Caco-2 (cell line): ENCODE results near the gene MSANTD2. TPM values are rescaled to one million over a fixed set of nuclear protein-coding genes. Genes with fewer than 3 reads are reported as not detected.

Experiments
- BruUV-seq: library from RNA; stranded (reverse); fragments of 400-500 nt; replicated peaks from 2 replicates; lab custom pipeline; 2021; lab: Mats Ljungman, UMichigan
- CTCF ChIA-PET: fragments of 300-600 bp; sonication (Branson Sonifier 250); formaldehyde crosslinking; loops from one replicate; lab custom pipeline; 2022; ENCODE audit warnings: antibody characterized with exemption; lab: Charles Lee
- POLR2A ChIA-PET: fragments of 300-600 bp; sonication (Branson Sonifier 250); formaldehyde crosslinking; loops from one replicate; lab custom pipeline; 2022; ENCODE audit warnings: antibody characterized with exemption; lab: Charles Lee
- DNase-seq, 2 experiments: peaks; one replicate each; pipeline versions ENCODE4 v3.0.0 to v3.0.0-alpha.2; 2020 to 2022
- H3K27me3 ChIP-seq: replicated peaks from 2 replicates; pipeline ENCODE4 v1.6.0; 2011; ENCODE audit warnings: low read length; ENCODE audit not compliant: control insufficient read depth, insufficient read depth
- H3K36me3 ChIP-seq: 2 replicates; pipeline ENCODE4 v1.5.1; 2011; ENCODE audit warnings: low read length; ENCODE audit not compliant: control insufficient read depth, insufficient read depth
- H3K4me1 ChIP-seq: fragments of 250-450 bp; sonication (Bioruptor Pico); 2 replicates; pipeline ENCODE4 v1.5.1; 2020; ENCODE audit warnings: mild to moderate bottlenecking
- H3K4me3 ChIP-seq: 2 replicates; pipeline ENCODE4 v1.5.1; 2011; ENCODE audit warnings: low read depth, mild to moderate bottlenecking, control low read depth, low read length
- H3K9me3 ChIP-seq: fragments of 250-450 bp; sonication (Bioruptor Pico); 2 replicates; pipeline ENCODE4 v1.5.1; 2020; ENCODE audit warnings: mild to moderate bottlenecking, moderate library complexity
- H3K27ac Mint-ChIP-seq: one replicate; pipeline ENCODE4 v1.8.0; 2022; ENCODE audit warnings: mixed read lengths; ENCODE audit not compliant: unreplicated experiment
- H3K27me3 Mint-ChIP-seq: one replicate; pipeline ENCODE4 v1.8.0; 2022; ENCODE audit warnings: mixed read lengths; ENCODE audit not compliant: insufficient read depth, unreplicated experiment
- H3K36me3 Mint-ChIP-seq: one replicate; pipeline ENCODE4 v1.8.0; 2022; ENCODE audit warnings: mild to moderate bottlenecking, mixed read lengths; ENCODE audit not compliant: insufficient read depth, unreplicated experiment
- H3K4me1 Mint-ChIP-seq: one replicate; pipeline ENCODE4 v1.8.0; 2022; ENCODE audit warnings: low read depth, mixed read lengths; ENCODE audit not compliant: unreplicated experiment
- H3K4me3 Mint-ChIP-seq: one replicate; pipeline ENCODE4 v1.8.0; 2022; ENCODE audit warnings: mild to moderate bottlenecking, moderate library complexity, mixed read lengths; ENCODE audit not compliant: unreplicated experiment
- H3K9me3 Mint-ChIP-seq: one replicate; pipeline ENCODE4 v1.8.0; 2022; ENCODE audit warnings: mixed read lengths; ENCODE audit not compliant: unreplicated experiment
- intact Hi-C: fragments of 100-400 bp; cut with micrococcal nuclease; formaldehyde crosslinking; loops from one replicate; pipeline ENCODE4 v1.10.0; 2022; ENCODE audit not compliant: unreplicated experiment
- total RNA-seq: library from RNA; stranded (reverse); gene quantifications from 2 replicates; pipeline ENCODE4 v1.2.3, GENCODE V29; 2022
- TF ChIP-seq, protein P1 (sequence below), 2 experiments: fragments of 200-600 bp in 1 of 2; IDR thresholded peaks; 1 replicate in 1 of 2; 2 replicates in 1 of 2; pipeline versions ENCODE4 v1.5.1 to v1.8.0; 2011 to 2022; ENCODE audit warnings: antibody characterized with exemption in 1 of 2, control low read depth in 1 of 2, inconsistent platforms in 1 of 2, low read depth in 1 of 2, low read length in 1 of 2, mild to moderate bottlenecking in 1 of 2, moderate library complexity in 1 of 2; ENCODE audit not compliant: insufficient read depth in 1 of 2, severe bottlenecking in 1 of 2, unreplicated experiment in 1 of 2

The MSANTD2 gene
- total RNA-seq, 1 experiment from 2014 or later: 28.3 TPM

DNA sequence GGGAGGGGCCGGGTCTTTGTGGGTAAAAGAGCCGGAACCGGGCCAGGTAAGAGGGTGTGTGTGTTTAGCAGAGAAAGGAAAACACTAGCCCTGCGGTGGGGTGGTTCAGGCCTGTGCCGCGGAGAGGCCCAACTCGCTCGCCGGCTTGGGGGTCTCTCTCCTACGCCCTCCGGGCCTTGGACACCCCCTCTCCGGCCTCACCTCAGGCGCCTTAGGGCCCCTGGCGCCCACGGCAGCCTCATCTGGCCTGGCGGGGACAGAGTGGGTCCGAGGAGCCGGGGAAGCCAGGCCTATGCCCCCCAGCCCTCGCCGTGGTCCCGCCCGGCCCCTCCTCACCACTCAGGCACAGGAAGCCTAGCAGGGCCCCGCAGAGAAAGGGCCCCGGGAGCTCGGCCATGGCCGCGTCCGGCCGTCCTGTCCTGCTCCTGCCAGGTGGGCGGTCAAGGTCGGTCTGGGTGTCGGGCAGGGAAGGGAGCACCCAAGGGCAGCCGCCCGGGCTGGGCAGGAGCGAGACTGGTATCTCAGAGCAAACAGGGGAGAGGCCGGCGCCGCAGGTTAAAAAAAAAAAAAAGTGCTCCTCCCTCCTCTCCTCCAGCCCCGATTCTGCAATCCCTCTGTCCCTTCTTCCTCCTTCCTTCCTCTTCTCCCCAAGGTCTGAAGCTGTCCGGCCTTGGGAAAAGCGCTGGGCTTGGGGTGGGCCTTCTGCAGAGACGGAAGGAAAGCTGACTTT is 48.3 kb downstream of the MSANTD2 start, which contains the start of gene VSIG2:
TSS of gene VSIG2 (minus strand) at position 515 of the 730 bp plus-strand sequence. CDS start at position 397, 118 bp downstream.
- Mint-ChIP-seq H3K27me3 (no peaks in the 10 kb centered on the region), H3K36me3 (no peaks in the 10 kb centered on the region), H3K27ac (no peak within 1 kb of the TSS), H3K9me3 (no peaks in the 10 kb centered on the region), H3K4me3 (no peak within 1 kb of the TSS), H3K4me1 (peaks cover 24% of the 10 kb centered on the region)
- intact Hi-C loops: no loop called here
- BruUV-seq: no TSS peak
- Histone ChIP-seq H3K4me1 (peaks cover 25% of the 10 kb centered on the region), H3K9me3 (no peaks in the 10 kb centered on the region), H3K4me3 (no peak within 1 kb of the TSS), H3K27me3 (no peaks in the 10 kb centered on the region), H3K36me3 (no peaks in the 10 kb centered on the region)
- no peak for DNase-seq
- TF ChIP-seq, protein P1, sequence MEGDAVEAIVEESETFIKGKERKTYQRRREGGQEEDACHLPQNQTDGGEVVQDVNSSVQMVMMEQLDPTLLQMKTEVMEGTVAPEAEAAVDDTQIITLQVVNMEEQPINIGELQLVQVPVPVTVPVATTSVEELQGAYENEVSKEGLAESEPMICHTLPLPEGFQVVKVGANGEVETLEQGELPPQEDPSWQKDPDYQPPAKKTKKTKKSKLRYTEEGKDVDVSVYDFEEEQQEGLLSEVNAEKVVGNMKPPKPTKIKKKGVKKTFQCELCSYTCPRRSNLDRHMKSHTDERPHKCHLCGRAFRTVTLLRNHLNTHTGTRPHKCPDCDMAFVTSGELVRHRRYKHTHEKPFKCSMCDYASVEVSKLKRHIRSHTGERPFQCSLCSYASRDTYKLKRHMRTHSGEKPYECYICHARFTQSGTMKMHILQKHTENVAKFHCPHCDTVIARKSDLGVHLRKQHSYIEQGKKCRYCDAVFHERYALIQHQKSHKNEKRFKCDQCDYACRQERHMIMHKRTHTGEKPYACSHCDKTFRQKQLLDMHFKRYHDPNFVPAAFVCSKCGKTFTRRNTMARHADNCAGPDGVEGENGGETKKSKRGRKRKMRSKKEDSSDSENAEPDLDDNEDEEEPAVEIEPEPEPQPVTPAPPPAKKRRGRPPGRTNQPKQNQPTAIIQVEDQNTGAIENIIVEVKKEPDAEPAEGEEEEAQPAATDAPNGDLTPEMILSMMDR (IDR thresholded peaks at IDR 0.05; ENCODE audit: insufficient read depth in 1 of 2, low read depth in 1 of 2, low read length in 1 of 2, severe bottlenecking in 1 of 2, unreplicated experiment in 1 of 2): no peak
- POLR2A ChIA-PET: no interaction called here
- CTCF ChIA-PET: interaction anchor here (1.8 kb wide), 1 partner anchor 11 kb away, joined by 9 read pairs; the partner anchor contains the start of gene ESAM

DNA sequence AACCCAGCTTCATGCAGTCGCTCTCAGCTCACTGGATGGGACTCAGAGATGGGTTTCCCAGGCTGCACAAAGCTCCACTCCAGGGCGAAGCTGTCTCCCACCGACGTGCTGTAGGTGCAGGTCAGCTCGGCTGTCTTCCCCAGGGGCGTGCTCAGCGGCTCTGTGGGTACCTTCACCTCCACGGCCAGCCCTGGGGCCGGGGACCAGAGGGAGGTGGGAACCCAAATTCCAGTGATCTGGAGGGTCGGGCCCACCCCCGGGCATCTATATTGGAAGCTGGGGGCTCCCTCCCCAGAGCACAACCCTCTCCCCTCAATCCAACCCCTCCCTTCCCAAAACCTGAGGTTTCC is 48.8 kb downstream of the MSANTD2 start:
- no peaks in the 10 kb centered on the region for H3K9me3 Mint-ChIP-seq
- POLR2A ChIA-PET: no interaction called here
- no peak for DNase-seq
- no TSS peak for BruUV-seq
- no peak overlapping the region for H3K4me3 Mint-ChIP-seq
- no peak overlapping the region for H3K4me3 ChIP-seq
- peaks cover 24% of the 10 kb centered on the region for H3K4me1 Mint-ChIP-seq
- no peaks in the 10 kb centered on the region for H3K36me3 ChIP-seq
- CTCF ChIA-PET: no interaction called here
- H3K27ac Mint-ChIP-seq: no peak overlapping the region
- intact Hi-C loops: no loop called here
- peaks cover 25% of the 10 kb centered on the region for H3K4me1 ChIP-seq
- H3K27me3 ChIP-seq: no peaks in the 10 kb centered on the region
- H3K27me3 Mint-ChIP-seq: no peaks in the 10 kb centered on the region
- TF ChIP-seq, protein P1 (IDR thresholded peaks at IDR 0.05; ENCODE audit: insufficient read depth in 1 of 2, low read depth in 1 of 2, low read length in 1 of 2, severe bottlenecking in 1 of 2, unreplicated experiment in 1 of 2): no peak
- H3K36me3 Mint-ChIP-seq: peaks cover 4% of the 10 kb centered on the region
- H3K9me3 ChIP-seq: no peaks in the 10 kb centered on the region

- no peak for DNase-seq
- no TSS peak for BruUV-seq
- TF ChIP-seq, protein P1 (IDR thresholded peaks at IDR 0.05; ENCODE audit: insufficient read depth in 1 of 2, low read depth in 1 of 2, low read length in 1 of 2, severe bottlenecking in 1 of 2, unreplicated experiment in 1 of 2): no peak
- POLR2A ChIA-PET: no interaction called here
- Histone ChIP-seq H3K27me3 (no peaks in the 10 kb centered on the region), H3K4me3 (no peak overlapping the region), H3K4me1 (peaks cover 25% of the 10 kb centered on the region), H3K9me3 (no peaks in the 10 kb centered on the region), H3K36me3 (no peaks in the 10 kb centered on the region)
- Mint-ChIP-seq H3K4me3 (no peak overlapping the region), H3K9me3 (no peaks in the 10 kb centered on the region), H3K27ac (no peak overlapping the region), H3K27me3 (no peaks in the 10 kb centered on the region), H3K36me3 (peaks cover 8% of the 10 kb centered on the region), H3K4me1 (peaks cover 22% of the 10 kb centered on the region)
- intact Hi-C loops: no loop called here
- CTCF ChIA-PET: no interaction called here
Observed at GRCh38 chr11:124749912-124750311, 50.3 kb downstream of the MSANTD2 start.
